ENCODE results near the gene CA11.

The CA11 gene

GRCh38 chr19:48619692-48620585 is 26.0 kb downstream of the CA11 start:
- no peak for DNase-seq (ENCODE audit: low read depth in 1 of 2, low spot score in 1 of 2)
- no peaks in the 10 kb centered on the region for H3K27me3 ChIP-seq (ENCODE audit: insufficient read depth, poor library complexity, severe bottlenecking)
- TF ChIP-seq GABPA (IDR thresholded peaks at IDR 0.05; ENCODE audit: low read depth) (no peak), POLR2AphosphoS5 (IDR thresholded peaks at IDR 0.05; ENCODE audit: low read depth) (no peak), REST (IDR thresholded peaks at IDR 0.05; ENCODE audit: insufficient replicate concordance, low read depth) (no peak), SPI1 (IDR thresholded peaks at IDR 0.05; ENCODE audit: borderline replicate concordance, low read depth) (no peak; the same call in 1 of the 2 replicates), CTCF (IDR thresholded peaks at IDR 0.05; ENCODE audit: insufficient read depth, low read length) (no peak)
- H3K27ac ChIP-seq (replicated peaks) = peak overlapping the region; percentile 87
- H3K4me3 ChIP-seq (replicated peaks; ENCODE audit: insufficient read depth, low read length) = peak overlapping the region; percentile 91

GRCh38 chr19:48618916-48619691 is 26.9 kb downstream of the CA11 start, which contains the start of the genes RPL18 and SPHK2:
TSS of gene RPL18 (minus strand) at chr19:48619178. CDS start at chr19:48619143, 35 bp downstream.
TSS of gene SPHK2 (plus strand) at chr19:48619506. CDS start at chr19:48620515, 1,009 bp downstream.
- TF ChIP-seq GABPA (IDR thresholded peaks at IDR 0.05; ENCODE audit: low read depth) (peak; percentile 82), SPI1 (IDR thresholded peaks at IDR 0.05; ENCODE audit: borderline replicate concordance, low read depth) (no peak), CTCF (IDR thresholded peaks at IDR 0.05; ENCODE audit: insufficient read depth, low read length) (no peak), REST (IDR thresholded peaks at IDR 0.05; ENCODE audit: insufficient replicate concordance, low read depth) (peak; percentile 82), POLR2AphosphoS5 (IDR thresholded peaks at IDR 0.05; ENCODE audit: low read depth) (peak; percentile 98)

GRCh38 chr19:48618278-48618915 is 27.6 kb downstream of the CA11 start:
- Histone ChIP-seq H3K27me3 (ENCODE audit: insufficient read depth, poor library complexity, severe bottlenecking) (no peaks in the 10 kb centered on the region), H3K27ac (replicated peaks) (peak overlapping the region; percentile 87), H3K4me3 (replicated peaks; ENCODE audit: insufficient read depth, low read length) (peak overlapping the region; percentile 91)
- no peak for DNase-seq (ENCODE audit: low read depth in 1 of 2, low spot score in 1 of 2)
- TF ChIP-seq GABPA (IDR thresholded peaks at IDR 0.05; ENCODE audit: low read depth) (no peak), CTCF (IDR thresholded peaks at IDR 0.05; ENCODE audit: insufficient read depth, low read length) (no peak), POLR2AphosphoS5 (IDR thresholded peaks at IDR 0.05; ENCODE audit: low read depth) (no peak)

More at GRCh38 chr19:48618916-48619691, 26.9 kb downstream of the CA11 start, which contains the start of the genes RPL18 and SPHK2:
- peak within 1 kb of the TSS; percentile 91 for H3K4me3 ChIP-seq (replicated peaks; ENCODE audit: insufficient read depth, low read length)
- no peaks in the 10 kb centered on the region for H3K27me3 ChIP-seq (ENCODE audit: insufficient read depth, poor library complexity, severe bottlenecking)
- DNase-seq (ENCODE audit: low read depth in 1 of 2, low spot score in 1 of 2) = peak; percentile 99 to 100
- peak within 1 kb of the TSS; percentile 87 for H3K27ac ChIP-seq (replicated peaks)
